Medulla oblongata (tissue), 1 donor: ENCODE measurements around the gene USP37.

Experiments
- DNase-seq: peaks from one replicate; pipeline ENCODE4 v3.0.0-alpha.2; 2015; ENCODE audit errors: extremely low spot score

The USP37 gene, protein sequence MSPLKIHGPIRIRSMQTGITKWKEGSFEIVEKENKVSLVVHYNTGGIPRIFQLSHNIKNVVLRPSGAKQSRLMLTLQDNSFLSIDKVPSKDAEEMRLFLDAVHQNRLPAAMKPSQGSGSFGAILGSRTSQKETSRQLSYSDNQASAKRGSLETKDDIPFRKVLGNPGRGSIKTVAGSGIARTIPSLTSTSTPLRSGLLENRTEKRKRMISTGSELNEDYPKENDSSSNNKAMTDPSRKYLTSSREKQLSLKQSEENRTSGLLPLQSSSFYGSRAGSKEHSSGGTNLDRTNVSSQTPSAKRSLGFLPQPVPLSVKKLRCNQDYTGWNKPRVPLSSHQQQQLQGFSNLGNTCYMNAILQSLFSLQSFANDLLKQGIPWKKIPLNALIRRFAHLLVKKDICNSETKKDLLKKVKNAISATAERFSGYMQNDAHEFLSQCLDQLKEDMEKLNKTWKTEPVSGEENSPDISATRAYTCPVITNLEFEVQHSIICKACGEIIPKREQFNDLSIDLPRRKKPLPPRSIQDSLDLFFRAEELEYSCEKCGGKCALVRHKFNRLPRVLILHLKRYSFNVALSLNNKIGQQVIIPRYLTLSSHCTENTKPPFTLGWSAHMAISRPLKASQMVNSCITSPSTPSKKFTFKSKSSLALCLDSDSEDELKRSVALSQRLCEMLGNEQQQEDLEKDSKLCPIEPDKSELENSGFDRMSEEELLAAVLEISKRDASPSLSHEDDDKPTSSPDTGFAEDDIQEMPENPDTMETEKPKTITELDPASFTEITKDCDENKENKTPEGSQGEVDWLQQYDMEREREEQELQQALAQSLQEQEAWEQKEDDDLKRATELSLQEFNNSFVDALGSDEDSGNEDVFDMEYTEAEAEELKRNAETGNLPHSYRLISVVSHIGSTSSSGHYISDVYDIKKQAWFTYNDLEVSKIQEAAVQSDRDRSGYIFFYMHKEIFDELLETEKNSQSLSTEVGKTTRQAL

DNA sequence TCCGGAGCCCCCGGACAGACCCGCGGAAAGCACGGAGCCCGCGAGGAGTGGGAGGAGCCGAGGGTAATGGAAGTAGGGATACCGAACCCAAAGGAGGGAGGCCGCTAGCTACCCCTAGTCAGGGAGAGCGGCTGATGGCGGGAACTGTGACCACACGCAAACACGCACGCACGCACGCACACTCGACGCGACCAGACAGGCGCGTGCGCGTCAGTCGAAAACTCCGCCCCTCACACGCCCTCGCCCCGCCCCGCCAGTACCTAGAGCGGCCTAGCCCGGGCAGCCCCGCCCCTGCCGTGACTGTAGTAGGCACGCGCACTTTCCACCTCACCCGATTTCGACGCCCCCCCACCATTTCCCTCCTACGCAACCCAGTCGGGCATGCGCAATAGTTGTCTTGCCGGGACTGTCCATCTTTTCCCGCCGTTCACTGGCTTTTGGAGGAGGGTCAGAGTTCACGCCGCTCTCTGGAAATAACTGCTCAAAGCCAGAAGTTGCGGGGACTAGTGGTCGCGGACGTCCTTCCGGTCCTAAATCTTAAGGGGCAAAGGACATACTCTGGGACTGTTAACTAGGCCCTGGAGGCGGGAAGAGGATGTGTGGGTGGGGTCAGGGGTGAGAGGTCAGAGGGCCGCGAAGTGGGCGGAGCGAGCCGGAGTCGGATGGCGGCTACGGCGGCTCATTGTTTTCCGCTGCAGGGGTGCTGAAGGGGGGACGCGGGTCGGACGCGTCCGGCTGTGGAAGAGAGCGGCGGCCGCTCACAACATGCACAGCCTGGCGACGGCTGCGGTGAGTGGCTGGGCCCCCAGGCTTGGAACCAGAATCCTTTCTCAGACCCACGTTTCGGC is at the start of gene USP37, which contains the start of gene CNOT9:
TSS of gene USP37 (minus strand) at position 162 of the 848 bp plus-strand sequence. CDS start 9,698 bp downstream, outside the sequence.
TSS of gene CNOT9 (plus strand) at position 650 of the 848 bp plus-strand sequence. CDS start at position 766, 116 bp downstream.
- peak; percentile 98 for DNase-seq

DNA sequence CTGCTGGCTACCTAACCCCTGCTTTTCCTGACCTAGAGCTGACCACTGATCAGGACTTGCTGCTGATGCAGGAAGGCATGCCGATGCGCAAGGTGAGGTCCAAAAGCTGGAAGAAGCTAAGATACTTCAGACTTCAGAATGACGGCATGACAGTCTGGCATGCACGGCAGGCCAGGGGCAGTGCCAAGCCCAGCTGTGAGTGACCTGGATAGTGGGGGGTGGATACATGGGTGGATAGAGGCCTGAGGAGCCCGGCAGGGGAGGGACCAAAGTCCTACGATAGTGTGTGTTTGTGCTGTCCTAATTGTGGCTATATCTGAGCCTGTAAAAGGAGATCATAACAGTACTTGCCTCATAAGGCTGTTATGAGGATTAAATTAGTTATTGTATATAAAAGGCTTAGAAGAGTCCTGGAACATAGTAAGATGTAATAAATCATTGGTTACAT is 47.7 kb upstream of the USP37 start:
- DNase-seq: no peak

DNA sequence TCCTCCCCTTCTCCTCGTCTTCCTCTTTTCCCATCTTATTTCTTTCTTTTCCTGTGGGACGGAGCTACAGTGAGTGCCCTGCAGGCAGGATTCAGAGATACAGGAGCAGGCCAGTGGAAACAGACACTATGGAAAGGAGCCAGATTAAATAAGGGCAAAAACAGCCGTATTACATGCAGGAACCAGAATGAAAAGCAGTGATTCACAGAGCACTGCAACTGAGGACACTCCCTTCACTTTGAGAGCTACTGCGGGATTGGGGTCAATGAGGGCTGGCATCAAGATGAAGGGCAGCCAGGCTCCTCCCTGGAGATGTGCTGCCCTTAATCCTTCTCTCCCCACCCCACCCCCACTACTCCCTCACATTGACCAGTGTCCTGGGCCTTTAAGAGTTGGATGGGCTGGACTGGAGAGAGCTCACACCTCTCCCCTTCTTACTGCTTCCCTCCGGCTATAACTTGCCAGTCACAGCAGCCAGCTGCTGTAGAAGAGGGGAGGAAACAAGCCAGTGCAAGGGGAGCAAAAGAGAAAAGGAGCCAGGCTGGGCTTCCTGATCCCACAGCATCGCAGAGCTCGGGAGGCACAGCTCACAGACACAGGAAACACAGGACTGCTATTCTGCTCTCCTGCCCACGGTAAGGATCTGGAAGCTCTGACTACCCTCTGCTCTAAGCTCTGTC is 39.4 kb upstream of the USP37 start, which contains the start of gene PLCD4:
TSS of gene PLCD4 (plus strand) at position 464 of the 680 bp plus-strand sequence. CDS start 7,841 bp downstream, outside the sequence.
- peak; percentile 18 for DNase-seq

DNA sequence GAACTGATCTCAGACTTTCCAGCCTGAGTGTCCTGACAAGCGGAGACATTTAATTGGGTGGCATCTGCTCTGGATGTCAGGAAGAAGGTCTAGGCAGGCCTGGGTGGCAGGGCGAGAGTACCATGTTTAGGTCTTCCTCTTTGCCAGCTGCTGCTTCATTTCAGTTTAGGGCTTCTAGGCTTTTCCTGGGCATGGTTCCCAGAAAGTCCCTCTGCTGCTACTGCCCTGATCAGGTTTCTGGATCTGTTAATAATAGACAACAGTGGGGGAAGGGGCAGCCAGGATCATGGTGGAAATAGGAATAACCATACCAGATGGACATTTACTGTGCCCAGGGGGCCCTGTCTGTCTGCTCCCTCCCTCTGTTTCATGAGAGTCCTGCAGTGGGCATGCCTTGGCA is 37.3 kb upstream of the USP37 start:
- peak; percentile 33 for DNase-seq

DNA sequence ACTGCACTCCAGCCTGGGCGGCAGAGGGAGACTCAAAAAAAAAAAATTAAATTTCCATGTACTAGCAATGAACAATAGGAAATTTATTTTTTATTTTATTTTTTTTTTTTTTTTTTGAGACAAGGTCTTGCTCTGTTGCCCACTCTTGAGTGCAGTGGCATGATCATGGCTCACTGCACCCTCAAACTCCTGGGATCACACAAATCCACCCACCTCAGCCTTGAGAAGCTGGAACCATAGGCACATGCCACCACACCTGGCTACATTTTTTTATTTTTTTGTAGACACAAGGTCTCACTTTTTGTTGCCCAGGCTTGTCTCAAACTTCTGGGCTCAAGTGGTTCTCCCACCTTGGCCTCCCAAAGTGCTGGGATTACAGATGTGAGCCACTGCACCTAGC is 17.4 kb upstream of the USP37 start:
- DNase-seq: no peak

DNA sequence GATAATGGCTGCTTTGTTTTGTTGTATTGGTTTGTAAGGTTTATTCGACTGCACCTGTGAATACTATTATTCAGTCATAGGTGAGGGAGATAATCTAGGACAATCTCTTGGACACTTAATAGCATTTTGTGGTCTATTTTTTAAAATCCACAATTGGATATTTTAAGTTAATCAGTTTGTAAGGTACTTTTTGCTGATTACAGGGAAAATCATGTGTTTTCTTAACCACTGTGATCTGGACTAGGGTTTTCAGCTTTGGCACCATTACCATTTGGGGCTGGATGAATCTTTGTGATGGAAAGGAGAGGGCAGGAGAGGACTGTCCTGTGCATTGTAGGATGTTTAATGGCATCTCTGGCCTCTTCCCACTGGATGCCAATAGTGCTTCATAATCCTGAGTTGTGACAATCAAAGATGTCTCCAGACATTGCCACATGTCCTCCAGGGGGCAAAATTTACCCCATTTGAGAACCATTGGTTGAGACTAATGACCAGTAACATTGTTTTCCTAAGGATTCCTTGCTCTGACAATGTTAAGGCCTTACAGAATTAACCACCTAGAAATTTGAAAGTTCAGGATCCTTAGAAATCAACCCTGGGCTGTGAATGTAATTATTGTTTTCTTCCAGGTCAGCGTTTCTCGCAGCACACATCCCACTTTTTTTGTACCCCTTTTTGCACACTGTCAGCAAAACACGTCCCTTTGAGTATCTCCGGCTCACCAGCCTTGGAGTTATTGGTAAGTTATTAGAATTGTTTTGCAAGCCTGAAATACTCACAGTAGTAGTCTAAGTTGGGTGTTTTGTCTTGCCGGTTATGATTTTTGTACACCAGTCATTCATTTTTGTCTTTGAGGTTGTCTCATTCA is 16.1 kb upstream of the USP37 start:
- no peak for DNase-seq

DNA sequence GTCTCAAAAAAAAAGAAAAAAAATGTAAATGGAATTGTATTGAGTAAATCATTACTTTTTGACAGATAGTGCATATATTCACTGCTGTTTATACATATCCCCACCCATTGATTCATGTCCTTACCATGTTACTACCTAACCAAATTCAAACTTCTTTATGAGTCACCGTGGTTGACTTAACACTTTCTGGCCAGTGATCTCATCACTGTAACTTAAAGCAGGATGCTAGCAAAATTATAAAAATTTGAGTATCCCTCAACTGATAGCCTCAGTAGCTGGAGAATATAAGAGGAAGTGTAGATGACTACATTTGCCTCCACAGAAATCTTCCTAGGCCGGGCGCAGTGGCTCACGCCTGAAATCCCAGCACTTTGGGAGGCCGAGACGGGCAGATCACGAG is 13.9 kb upstream of the USP37 start:
- no peak for DNase-seq

DNA sequence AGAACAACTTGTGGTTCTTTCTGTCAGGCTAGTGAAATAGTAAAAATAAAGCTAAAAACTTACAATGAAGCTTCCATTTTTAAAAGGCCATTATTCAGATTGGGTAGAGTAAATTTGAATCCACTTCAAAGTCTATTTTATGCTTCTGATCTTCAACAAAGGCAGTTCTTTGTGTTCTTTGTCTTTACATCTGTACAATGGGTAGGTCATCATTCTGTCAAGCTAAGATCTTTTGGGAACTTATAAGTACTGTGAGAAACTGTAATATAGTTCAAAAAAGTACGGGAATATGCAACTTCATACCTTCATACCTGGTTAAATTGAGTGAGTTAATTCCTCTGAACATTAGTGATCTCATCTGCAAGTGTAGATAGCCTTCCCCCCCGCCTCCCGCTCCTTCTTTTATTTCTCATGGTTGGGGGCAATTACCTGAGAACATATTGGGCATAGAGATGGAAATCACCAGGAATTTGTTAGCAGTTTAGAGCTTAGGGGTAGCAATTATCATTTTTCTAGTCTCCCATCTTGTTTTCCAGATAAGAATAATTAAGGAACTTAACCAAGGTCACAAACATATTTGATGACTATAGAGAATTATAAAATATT is 10.2 kb upstream of the USP37 start:
- no peak for DNase-seq

DNA sequence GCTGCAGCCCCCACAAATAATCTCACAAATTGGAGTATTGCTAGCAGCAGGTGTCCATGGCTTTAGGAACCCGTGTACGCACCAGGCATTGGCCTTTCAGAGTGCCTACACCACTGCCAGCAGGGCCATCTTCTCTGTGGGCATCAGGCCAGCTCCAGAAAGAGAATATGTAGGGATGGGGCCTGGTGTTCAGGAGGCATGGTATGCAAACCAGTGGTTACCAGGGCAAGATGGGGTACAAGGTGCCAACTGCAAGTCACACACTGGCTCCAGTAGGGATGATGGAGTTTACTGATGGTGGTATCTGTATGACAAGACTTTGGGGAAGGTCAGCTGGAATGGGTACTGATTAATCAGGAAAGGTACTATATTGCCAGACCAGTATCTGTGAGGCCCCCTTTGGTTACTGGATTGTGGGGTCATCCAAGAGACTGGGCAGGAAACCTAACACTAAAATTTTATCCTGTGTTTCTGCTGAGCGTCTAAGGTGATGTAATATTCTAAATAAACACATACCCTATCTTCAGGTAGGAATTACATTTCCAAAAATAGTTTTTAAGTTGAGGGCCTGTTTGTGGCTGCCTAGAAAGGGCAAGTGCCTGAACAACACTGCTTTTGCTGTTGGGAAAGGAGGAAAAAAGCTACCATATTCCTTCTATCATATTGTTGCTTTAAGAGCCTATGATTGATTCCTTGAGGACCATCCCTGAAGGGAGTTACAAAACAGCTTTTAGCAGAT is 9.5 kb upstream of the USP37 start:
- DNase-seq: no peak

DNA sequence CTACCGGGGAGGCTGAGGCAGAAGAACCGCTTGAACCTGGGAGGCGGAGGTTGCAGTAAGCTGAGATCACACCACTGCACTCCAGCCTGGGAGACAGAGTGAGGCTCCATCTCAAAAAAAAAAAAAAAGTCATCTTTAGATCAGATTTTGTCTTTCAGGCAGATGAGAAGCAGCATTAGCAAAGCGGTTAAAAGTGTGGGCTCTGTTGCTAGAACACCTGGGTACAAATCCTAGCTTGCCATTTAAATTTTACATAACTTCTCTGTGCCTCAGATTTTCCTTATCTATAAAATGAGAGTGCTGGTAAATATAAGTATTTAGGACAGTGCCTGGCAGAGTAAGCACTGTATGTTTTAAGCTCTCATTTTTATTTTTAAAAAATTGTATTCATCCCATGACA is 8.7 kb upstream of the USP37 start:
- no peak for DNase-seq

DNA sequence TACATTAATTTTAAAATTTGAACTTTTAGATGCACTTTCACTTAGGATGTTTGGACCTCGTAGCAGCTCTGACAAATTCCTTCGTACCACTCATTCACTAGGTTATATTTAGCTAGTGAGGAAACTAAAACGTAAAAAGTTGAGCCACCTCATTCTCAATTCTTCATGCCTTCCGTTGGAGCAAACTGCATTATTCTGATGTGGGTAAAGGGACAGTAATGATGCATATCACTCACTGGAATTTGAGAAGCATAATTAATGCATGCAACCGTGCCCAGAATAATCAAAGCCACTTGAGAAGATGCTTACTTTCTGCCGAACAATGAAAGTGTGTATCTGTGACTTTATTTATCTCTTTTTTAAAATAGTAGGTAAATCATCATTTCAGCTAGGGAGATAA is 2.7 kb upstream of the USP37 start:
- no peak for DNase-seq

DNA sequence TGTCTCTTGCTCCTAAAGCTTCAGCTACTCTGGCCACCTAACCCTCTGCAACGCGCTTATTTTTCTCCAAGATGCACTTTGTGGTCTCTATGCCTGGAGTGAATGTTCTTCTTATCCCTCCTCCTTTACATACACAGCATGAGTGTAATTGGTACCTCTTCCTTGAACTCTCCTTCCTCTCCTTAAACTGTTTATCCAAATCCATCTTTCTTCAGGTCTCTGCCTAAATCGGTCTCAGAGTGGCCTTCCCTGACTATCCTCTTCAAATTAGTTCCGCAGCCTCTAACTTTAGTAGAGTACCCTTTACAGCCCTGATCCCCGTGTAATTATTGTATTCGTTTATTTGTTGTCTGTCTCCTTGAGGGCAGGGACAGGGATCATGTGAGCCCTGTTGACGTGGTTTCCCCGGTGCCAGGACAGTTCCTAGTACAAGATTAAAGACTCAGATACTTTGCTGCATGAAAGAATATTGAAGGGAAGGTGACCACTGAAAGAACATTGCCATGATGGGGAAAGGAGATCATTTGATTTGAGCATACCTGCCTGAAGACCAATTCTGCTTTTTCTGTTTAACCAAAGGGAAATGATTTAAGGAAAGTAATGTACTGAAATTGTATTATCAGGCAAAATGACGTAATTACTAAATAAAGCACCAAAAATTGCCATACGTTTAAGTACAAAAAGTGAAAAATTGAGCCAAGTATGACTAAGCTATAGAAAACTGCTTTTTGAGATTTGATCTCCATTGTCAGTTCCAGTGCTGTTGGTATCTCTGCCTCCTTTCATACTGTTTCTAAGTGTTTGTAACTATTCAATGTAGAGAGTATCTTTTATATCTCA is 1.7 kb upstream of the USP37 start:
- DNase-seq: peak; percentile 50

DNA sequence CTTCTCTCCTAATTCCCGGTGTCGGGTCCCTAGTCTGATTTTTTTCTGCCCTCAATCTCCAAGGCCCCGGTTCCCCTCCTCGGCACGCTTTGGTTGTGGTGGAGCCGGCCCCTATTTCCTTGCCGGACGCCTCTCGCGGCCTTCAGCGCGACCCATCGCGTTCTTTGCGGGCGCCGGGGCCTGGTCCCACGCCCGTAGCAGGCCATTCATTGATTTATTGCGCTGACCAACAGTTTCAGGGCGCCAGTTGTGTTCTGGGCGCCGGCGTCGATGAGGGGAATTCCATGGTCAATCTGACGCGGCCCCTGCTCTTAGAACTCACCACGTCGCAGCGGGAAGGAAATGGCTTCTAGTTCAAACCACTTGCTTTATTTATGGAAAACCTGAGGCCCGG is 884 bp upstream of the USP37 start:
- peak; percentile 39 for DNase-seq

DNA sequence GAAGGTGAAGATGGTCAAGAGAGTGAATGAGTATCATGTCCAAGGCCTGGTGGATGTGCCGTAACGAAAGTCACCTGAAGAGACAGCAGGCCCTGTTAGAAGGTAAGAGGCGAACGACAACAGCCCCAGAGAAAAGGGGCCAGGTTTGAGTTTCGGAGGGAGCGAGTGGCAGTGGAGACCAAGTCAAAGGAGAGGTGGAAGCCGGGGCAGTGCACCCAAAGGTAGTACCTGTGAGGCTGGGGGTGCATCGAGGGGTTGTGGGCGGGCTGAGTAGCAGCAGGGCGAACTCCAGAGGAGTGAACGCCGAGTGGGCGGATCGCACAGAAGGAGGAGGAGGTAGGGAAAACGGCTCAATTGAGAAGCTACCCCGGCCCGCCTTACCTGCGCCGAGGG is 358 bp downstream of the USP37 start:
- no peak for DNase-seq

DNA sequence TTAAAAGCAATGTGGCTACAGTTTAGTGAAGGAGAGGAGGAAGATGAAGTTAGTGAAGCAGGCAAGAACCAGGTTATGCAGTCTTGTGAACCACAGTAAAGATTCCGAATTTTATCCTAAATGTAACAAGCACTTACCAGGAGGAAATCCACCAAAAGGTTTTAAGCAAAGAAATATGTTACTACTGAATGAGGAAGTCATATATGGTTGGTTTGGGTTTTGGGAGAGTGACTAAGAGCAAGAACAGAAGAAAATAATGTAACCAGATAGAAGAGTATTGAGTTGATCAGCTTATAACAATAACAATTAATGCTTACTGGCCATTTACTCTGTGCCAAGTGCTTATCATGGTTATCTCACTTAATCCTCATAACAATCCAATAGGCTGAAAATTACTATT is 1.9 kb downstream of the USP37 start:
- no peak for DNase-seq

DNA sequence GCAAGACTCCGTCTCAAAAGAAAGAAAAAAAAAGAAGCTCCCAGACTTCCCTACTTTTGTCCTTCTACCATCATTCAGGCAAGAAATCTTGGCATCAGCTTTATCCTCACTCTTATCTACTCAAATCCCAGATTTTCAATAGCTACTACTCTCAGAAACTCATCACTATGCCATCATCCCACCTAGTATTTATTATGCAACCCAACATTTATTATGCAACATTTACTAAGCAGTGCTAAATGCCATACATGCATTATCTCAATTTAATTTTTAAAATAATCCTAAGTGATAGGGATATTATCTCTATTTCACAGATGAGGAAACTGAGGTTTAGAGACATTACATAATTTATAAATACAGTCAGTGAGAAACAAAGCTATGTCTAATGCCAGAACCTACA is 4.1 kb downstream of the USP37 start:
- no peak for DNase-seq

DNA sequence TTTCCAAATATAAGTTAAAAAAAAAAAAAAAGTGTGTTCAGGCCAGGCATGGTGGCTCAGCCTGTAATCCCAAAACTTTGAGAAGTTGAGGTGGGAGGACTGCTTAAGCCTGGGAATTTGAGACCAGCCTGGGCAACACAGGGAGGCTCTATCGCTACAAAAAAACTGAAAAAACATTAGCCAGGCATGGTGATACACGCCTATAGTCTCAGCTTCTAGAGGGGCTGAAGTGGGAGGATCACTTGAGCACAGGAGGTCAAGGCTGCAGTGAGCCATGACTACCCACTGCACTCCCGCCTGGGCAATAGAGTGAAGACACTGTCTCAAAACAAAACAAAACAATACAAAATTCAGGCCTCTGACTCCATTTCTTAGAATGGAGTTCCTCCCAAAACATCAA is 9.2 kb downstream of the USP37 start:
- DNase-seq: no peak

DNA sequence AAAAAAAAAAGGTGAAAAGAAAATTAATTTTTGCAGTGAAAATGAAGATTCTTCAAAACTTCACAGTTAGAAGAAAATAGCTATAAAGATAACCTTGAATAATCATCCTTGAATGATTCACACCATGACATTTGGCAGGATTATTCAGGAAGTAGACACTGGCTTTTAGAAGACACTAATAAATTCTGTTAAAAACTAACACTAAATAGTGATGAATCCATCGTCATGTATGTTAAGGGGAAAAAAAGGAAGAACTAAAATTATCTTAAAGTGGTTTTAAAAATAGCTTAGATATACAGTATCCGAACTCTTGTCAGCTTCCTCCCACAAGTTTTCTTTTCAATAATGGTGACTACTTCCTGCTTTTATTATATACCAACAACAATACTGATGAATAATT is 10.2 kb downstream of the USP37 start:
- DNase-seq: no peak
